Muscle layer of duodenum (tissue), 2 donors: Measurements from ENCODE around the gene SFTPA2.
"Not testable (repeated sequence)": the region's sequence is repeated elsewhere in the genome, so short reads cannot be mapped to it uniquely, and the experiment has no call there.

Source experiments
- H3K27ac ChIP-seq: one replicate; pipeline ENCODE4 v1.7.0; 2013; ENCODE audit warnings: mild to moderate bottlenecking, low read length
- H3K27me3 ChIP-seq: one replicate; pipeline ENCODE4 v1.7.0; 2013; ENCODE audit warnings: low read depth, mild to moderate bottlenecking, control low read depth, low read length
- H3K36me3 ChIP-seq, 2 donors: one replicate each; pipeline ENCODE4 v1.7.0; 2013; ENCODE audit warnings: low read length in 2 of 2, control low read depth in 1 of 2, mild to moderate bottlenecking in 1 of 2; ENCODE audit not compliant: insufficient read depth in 2 of 2, control insufficient read depth in 1 of 2
- H3K4me1 ChIP-seq, 2 donors: one replicate each; pipeline ENCODE4 v1.7.0; 2013; ENCODE audit warnings: low read length in 2 of 2, mild to moderate bottlenecking in 2 of 2, control low read depth in 1 of 2, moderate library complexity in 1 of 2; ENCODE audit not compliant: insufficient read depth in 2 of 2, control insufficient read depth in 1 of 2
- H3K4me3 ChIP-seq, 2 donors: one replicate each; pipeline ENCODE4 v1.7.0; 2013; ENCODE audit warnings: low read length in 2 of 2, low read depth in 1 of 2, mild to moderate bottlenecking in 1 of 2
- H3K9me3 ChIP-seq, 2 donors: one replicate each; pipeline ENCODE4 v1.7.0; 2013; ENCODE audit warnings: low read length in 2 of 2, control low read depth in 1 of 2, mild to moderate bottlenecking in 1 of 2; ENCODE audit not compliant: control insufficient read depth in 1 of 2
- donor health status: healthy.

The SFTPA2 gene

GRCh38 chr10:79556961-79557360 is 3.2 kb downstream of the SFTPA2 start:
- not testable (repeated sequence) for H3K4me1 ChIP-seq, H3K27ac ChIP-seq, H3K9me3 ChIP-seq, H3K36me3 ChIP-seq, H3K27me3 ChIP-seq, H3K4me3 ChIP-seq

- no peaks in the 10 kb centered on the region for H3K36me3 ChIP-seq
- H3K9me3 ChIP-seq, result no peaks in the 10 kb centered on the region
- H3K4me3 ChIP-seq, result no peak overlapping the region
- no peak overlapping the region for H3K27ac ChIP-seq
- H3K4me1 ChIP-seq, result no peaks in the 10 kb centered on the region
- H3K27me3 ChIP-seq, result no peaks in the 10 kb centered on the region
Measured at GRCh38 chr10:79555354-79556309, 4.6 kb downstream of the SFTPA2 start.

- Histone ChIP-seq H3K27ac (no peak overlapping the region), H3K27me3 (no peaks in the 10 kb centered on the region), H3K4me3 (no peak overlapping the region), H3K36me3 (no peaks in the 10 kb centered on the region), H3K4me1 (no peaks in the 10 kb centered on the region), H3K9me3 (no peaks in the 10 kb centered on the region)
Measured at GRCh38 chr10:79552143-79552542, 8.1 kb downstream of the SFTPA2 start.

GRCh38 chr10:79547973-79548372 is 12.2 kb downstream of the SFTPA2 start:
- Histone ChIP-seq H3K9me3 (no peaks in the 10 kb centered on the region), H3K4me1 (no peaks in the 10 kb centered on the region), H3K4me3 (no peak overlapping the region), H3K36me3 (no peaks in the 10 kb centered on the region), H3K27ac (no peak overlapping the region), H3K27me3 (no peaks in the 10 kb centered on the region)

GRCh38 chr10:79547128-79547527 is 13.1 kb downstream of the SFTPA2 start:
- not testable (repeated sequence) for H3K36me3 ChIP-seq, H3K4me3 ChIP-seq, H3K27me3 ChIP-seq, H3K4me1 ChIP-seq, H3K9me3 ChIP-seq, H3K27ac ChIP-seq

GRCh38 chr10:79544926-79545659 is 15.1 kb downstream of the SFTPA2 start:
- H3K9me3 ChIP-seq, H3K4me1 ChIP-seq, H3K36me3 ChIP-seq, H3K27ac ChIP-seq, H3K27me3 ChIP-seq, H3K4me3 ChIP-seq: not testable (repeated sequence)

GRCh38 chr10:79544408-79544807 is 15.8 kb downstream of the SFTPA2 start:
- H3K4me1 ChIP-seq, H3K4me3 ChIP-seq, H3K27ac ChIP-seq, H3K9me3 ChIP-seq, H3K36me3 ChIP-seq, H3K27me3 ChIP-seq: not testable (repeated sequence)

GRCh38 chr10:79542626-79543025 is 17.6 kb downstream of the SFTPA2 start:
- H3K27me3 ChIP-seq, result no peaks in the 10 kb centered on the region
- H3K4me3 ChIP-seq, result no peak overlapping the region
- no peaks in the 10 kb centered on the region for H3K9me3 ChIP-seq
- H3K27ac ChIP-seq, result no peak overlapping the region
- no peaks in the 10 kb centered on the region for H3K4me1 ChIP-seq
- no peaks in the 10 kb centered on the region for H3K36me3 ChIP-seq

GRCh38 chr10:79540930-79541329 is 19.3 kb downstream of the SFTPA2 start:
- H3K36me3 ChIP-seq, H3K9me3 ChIP-seq, H3K4me3 ChIP-seq, H3K4me1 ChIP-seq, H3K27ac ChIP-seq, H3K27me3 ChIP-seq: not testable (repeated sequence)

- not testable (repeated sequence) for H3K9me3 ChIP-seq, H3K4me3 ChIP-seq, H3K27me3 ChIP-seq, H3K4me1 ChIP-seq, H3K36me3 ChIP-seq, H3K27ac ChIP-seq
Measured at GRCh38 chr10:79538311-79538710, 21.9 kb downstream of the SFTPA2 start.

- not testable (repeated sequence) for H3K27me3 ChIP-seq, H3K9me3 ChIP-seq, H3K27ac ChIP-seq, H3K4me1 ChIP-seq, H3K36me3 ChIP-seq, H3K4me3 ChIP-seq
Measured at GRCh38 chr10:79533903-79534175, 26.4 kb downstream of the SFTPA2 start.
